GM12865 (cell line): ENCODE results near the gene GAB2.

Experiments
- DNase-seq: peaks from one replicate; pipeline ENCODE4 v3.0.0; 2010; ENCODE audit warnings: low read depth
- H3K4me3 ChIP-seq: 2 replicates; pipeline ENCODE4 v1.5.1; 2011; ENCODE audit warnings: mild to moderate bottlenecking, low read depth, low read length, control low read depth
- TF ChIP-seq, protein P1 (sequence below): IDR thresholded peaks from 2 replicates; pipeline ENCODE4 v1.5.1; 2011; ENCODE audit warnings: low read length, control low read depth, low read depth, inconsistent platforms; ENCODE audit not compliant: insufficient read depth; ENCODE audit errors: missing control alignments

Gene GAB2

DNA sequence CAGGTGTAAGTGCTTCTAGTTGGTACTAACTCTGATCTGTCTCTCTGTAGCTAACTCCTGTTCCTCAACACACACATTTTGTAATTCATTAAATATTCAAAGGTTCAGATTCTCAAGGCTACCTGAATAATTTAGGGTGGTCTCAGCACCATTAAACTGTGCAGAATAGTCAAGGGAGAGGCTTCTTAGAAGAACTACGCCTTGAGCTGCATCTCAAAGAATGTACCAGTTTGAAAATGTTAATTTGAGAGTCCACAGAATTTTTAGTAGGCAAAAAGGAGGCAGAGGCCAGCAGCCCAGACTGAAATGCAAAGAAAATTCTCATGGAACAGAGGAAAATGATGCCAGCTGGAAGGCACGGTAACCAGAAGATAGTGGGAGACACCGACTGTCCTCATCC lies 72.2 kb downstream of the GAB2 start:
- TF ChIP-seq, protein P1, sequence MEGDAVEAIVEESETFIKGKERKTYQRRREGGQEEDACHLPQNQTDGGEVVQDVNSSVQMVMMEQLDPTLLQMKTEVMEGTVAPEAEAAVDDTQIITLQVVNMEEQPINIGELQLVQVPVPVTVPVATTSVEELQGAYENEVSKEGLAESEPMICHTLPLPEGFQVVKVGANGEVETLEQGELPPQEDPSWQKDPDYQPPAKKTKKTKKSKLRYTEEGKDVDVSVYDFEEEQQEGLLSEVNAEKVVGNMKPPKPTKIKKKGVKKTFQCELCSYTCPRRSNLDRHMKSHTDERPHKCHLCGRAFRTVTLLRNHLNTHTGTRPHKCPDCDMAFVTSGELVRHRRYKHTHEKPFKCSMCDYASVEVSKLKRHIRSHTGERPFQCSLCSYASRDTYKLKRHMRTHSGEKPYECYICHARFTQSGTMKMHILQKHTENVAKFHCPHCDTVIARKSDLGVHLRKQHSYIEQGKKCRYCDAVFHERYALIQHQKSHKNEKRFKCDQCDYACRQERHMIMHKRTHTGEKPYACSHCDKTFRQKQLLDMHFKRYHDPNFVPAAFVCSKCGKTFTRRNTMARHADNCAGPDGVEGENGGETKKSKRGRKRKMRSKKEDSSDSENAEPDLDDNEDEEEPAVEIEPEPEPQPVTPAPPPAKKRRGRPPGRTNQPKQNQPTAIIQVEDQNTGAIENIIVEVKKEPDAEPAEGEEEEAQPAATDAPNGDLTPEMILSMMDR = no peak
- no peak for DNase-seq
- no peak overlapping the region for H3K4me3 ChIP-seq

DNA sequence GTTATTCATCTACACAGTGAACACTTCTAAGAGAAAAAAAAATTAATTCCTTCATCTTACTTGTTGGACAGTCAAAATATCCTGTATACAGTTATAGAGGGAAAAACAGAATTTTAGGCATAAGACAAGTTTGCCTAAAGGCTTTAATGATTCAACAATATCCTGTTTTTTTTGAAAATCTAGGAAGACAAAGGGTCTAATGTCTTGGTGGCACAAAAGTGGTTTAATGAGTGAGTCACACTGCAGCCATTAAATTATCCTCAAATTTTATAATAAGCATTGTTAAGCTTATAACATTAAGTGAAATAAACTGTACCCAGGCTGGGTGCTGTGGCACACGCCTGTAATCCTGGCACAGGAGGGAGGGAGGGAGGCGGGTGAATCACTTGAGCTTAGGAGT lies 72.9 kb downstream of the GAB2 start:
- TF ChIP-seq, protein P1 = no peak
- no peak for DNase-seq
- H3K4me3 ChIP-seq = no peak overlapping the region

DNA sequence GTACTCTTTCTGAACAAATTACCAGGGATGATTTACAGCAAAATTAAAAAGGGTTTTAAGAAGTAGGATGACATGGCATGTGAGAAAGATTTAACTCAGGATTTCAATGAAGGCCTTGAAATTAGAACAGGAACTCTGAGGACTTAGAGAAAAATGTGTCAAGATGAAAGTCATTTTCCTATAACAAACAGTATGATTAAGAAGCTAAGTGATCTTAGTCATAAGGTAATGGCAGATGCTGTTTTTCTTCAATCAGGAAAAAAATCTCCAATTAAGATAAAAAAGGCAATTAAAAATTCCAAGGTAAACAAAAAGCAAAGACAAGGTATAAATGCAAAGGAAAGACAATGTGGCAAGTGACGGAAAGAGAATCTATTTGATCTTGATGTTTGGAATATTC lies 73.5 kb downstream of the GAB2 start:
- DNase-seq = no peak
- TF ChIP-seq, protein P1 = no peak
- H3K4me3 ChIP-seq = no peak overlapping the region

DNA sequence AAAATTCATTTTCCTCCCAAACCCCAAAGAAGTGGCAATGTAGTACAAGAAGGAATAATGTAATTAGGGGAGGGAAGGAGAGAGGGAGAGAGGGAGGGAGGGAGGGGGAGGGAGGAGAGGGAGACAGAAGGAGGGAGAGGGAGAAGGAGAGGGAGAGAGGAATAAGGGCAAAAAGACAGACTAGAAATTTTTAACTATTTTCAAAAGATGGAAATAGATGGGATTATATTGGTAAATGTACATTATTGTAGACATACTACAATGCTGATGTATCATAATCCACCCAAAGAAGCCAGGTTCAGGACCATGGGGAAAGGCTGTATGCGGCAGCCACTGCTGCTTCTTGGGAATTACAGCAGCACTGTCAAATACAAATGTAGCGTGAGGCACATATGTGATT lies 74.3 kb downstream of the GAB2 start:
- H3K4me3 ChIP-seq = no peak overlapping the region
- no peak for DNase-seq
- TF ChIP-seq, protein P1 = no peak

DNA sequence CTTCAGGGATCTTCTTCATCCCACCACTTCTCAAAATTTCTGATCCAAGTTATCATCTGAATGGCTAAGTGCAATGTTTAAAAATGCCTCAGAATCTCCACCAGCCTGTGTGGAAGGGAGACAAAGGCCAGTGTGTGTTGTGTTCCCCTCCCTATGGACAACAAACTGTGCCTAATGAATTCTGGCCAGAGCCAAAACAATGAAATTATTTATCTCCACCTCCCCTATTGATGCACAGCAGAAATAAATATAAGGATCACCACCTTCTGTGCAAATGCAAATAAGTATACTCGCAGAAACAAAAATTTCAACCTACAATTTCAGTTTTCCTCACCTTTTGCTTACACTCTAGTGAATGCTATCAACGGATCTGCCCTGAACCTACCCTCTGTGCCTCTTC lies 75.8 kb downstream of the GAB2 start:
- H3K4me3 ChIP-seq = no peak overlapping the region
- TF ChIP-seq, protein P1 = no peak
- DNase-seq = no peak

DNA sequence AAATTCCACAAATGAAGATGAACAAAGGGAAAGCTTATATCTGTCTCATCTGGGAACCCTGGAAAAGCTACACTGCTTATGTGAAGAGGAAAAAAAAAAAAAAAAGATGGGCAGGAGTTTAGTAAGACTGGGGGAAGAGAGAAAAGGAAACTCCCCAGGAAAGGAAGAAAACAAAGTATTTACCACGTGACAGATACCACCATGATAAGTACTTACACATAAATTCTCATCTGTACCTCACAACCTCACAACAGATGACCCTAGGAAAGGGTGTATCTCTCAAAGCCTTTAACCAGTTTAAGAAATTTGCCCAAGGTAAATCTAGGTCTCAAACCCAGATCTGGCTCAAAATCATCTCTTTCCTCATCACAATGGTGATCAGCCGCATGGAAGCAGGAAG lies 77.1 kb downstream of the GAB2 start:
- TF ChIP-seq, protein P1 = no peak
- DNase-seq = no peak
- H3K4me3 ChIP-seq = no peak overlapping the region

DNA sequence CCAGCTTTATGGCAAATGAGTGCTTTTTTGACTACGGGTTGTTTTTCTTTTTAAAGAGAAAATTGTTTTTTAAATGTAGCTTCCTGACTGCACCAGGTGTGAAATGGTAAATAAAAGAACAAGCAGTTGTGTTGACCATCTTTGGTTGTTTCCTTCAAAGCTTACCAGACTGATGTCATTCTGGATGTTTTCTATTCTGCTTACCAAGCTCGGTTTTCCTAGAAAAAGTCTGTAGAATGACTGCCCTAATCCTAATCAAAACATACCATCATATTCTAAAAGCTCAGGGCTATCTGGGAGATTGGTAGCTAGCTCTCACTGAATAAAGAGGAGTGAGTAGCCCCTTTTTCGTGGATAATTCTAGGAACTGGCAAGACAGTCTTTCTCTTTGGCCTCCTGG lies 77.7 kb downstream of the GAB2 start:
- no peak overlapping the region for H3K4me3 ChIP-seq
- DNase-seq = no peak
- TF ChIP-seq, protein P1 = no peak
